ENCODE data around the gene MOB1B. TPM values are rescaled to one million over a fixed set of nuclear protein-coding genes. Genes with fewer than 3 reads are reported as not detected.

MOB1B gene
- total RNA-seq, 2 donors from 2014 or later, result 13.6 to 19.7 TPM

DNA sequence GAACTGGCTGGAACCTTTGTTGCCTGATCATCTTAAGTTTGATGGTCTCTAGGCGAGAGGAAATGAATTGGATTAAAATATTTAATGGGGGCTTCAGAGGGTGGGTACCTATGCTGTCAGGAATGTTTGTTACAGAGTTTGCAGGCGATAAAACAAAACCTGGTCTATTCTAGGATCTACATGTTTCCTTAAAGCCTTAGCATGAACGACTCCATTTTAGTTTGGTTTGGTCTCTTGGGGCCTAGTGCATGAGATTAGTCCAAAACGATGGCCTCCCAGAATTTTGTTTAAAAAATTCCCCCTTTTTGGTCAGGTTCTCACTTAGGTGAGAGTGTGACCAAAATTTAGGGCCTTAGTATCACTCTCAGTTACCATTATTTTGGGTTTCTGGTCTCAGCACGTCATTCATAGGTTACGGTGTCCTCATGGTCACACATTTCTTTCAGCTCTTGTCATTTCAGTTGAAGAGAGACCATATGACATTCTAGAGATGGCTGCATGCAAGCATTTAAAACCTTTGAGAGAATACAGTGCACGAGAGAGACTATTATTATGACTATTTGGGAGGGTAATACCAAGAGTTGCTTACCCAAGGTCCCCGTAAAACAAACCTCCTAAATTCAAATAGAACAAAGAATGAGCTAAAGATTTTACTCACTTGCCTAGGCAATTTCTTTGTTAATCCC is 13.8 kb downstream of the MOB1B start:
- no peak for DNase-seq (ENCODE audit: low spot score)
- intact Hi-C loops (cut with DNase I), result no loop called here
- no peaks in the 10 kb centered on the region for H3K36me3 ChIP-seq
- TF ChIP-seq, protein P1, sequence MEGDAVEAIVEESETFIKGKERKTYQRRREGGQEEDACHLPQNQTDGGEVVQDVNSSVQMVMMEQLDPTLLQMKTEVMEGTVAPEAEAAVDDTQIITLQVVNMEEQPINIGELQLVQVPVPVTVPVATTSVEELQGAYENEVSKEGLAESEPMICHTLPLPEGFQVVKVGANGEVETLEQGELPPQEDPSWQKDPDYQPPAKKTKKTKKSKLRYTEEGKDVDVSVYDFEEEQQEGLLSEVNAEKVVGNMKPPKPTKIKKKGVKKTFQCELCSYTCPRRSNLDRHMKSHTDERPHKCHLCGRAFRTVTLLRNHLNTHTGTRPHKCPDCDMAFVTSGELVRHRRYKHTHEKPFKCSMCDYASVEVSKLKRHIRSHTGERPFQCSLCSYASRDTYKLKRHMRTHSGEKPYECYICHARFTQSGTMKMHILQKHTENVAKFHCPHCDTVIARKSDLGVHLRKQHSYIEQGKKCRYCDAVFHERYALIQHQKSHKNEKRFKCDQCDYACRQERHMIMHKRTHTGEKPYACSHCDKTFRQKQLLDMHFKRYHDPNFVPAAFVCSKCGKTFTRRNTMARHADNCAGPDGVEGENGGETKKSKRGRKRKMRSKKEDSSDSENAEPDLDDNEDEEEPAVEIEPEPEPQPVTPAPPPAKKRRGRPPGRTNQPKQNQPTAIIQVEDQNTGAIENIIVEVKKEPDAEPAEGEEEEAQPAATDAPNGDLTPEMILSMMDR (IDR thresholded peaks at IDR 0.05), result no peak
- no peak for TF ChIP-seq POLR2AphosphoS5 (IDR thresholded peaks at IDR 0.05)
- TF ChIP-seq POLR2A (IDR thresholded peaks at IDR 0.05), result no peak
- H3K27ac ChIP-seq, result no peak overlapping the region
- no peaks in the 10 kb centered on the region for H3K27me3 ChIP-seq (replicated peaks; ENCODE audit: insufficient read depth)
- H3K4me3 ChIP-seq, result no peak overlapping the region
- H3K4me1 ChIP-seq (replicated peaks), result no peaks in the 10 kb centered on the region
- WGBS, result 82% methylated on average over 8 of the region's 8 CpGs
- H3K9me3 ChIP-seq, result no peaks in the 10 kb centered on the region

DNA sequence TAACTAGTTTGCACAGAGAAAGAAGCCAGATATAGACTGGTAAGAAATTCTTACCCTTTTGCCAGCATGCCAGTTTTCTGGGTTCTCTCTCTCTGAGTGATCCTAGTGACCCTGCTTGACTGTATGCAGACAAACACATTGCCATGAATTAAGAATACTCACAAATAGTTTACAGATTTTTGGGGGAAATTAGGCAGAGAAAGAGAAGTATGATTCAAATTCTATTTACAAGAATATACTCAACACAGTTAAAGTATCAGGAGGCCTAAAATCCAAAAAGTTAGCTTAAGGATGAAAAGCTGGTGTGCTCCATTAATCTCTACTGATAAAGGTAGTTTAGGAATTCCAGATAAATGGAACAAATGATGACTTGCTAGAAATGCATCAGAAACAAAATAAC is 18.4 kb downstream of the MOB1B start:
- Histone ChIP-seq H3K9me3 (no peaks in the 10 kb centered on the region), H3K27me3 (replicated peaks; ENCODE audit: insufficient read depth) (no peaks in the 10 kb centered on the region), H3K4me3 (no peak overlapping the region), H3K27ac (no peak overlapping the region), H3K36me3 (no peaks in the 10 kb centered on the region), H3K4me1 (replicated peaks) (no peaks in the 10 kb centered on the region)
- DNase-seq (ENCODE audit: low spot score), result no peak
- intact Hi-C loops (cut with DNase I), result no loop called here
- TF ChIP-seq POLR2A (IDR thresholded peaks at IDR 0.05) (no peak), POLR2AphosphoS5 (IDR thresholded peaks at IDR 0.05) (no peak)
- TF ChIP-seq, protein P1 (IDR thresholded peaks at IDR 0.05), result no peak

DNA sequence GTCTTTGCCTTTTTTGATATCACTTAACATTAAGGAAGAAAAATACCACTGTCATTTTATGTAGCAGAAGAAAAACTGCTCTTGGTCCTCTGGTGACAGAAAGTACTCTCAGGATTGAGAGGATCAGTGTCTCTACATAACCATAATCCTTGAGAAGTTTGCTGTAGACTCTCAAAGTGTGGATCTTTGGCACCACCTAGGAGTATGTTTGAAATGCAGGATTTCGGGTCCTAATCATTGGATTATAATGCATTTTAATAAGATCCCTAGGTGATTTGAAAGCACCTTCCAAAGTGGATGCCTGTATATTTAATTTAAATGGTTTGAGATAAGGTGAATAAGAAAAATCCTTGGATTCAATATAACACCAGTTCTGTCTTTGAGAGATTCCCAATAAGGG is 23.2 kb downstream of the MOB1B start:
- H3K9me3 ChIP-seq, result no peaks in the 10 kb centered on the region
- no peaks in the 10 kb centered on the region for H3K27me3 ChIP-seq (replicated peaks; ENCODE audit: insufficient read depth)
- H3K27ac ChIP-seq, result no peak overlapping the region
- no peaks in the 10 kb centered on the region for H3K4me1 ChIP-seq (replicated peaks)
- TF ChIP-seq POLR2A (IDR thresholded peaks at IDR 0.05) (no peak), POLR2AphosphoS5 (IDR thresholded peaks at IDR 0.05) (no peak)
- TF ChIP-seq, protein P1 (IDR thresholded peaks at IDR 0.05), result no peak
- intact Hi-C loops (cut with DNase I), result no loop called here
- 89% methylated on average over 1 of the region's 1 CpG for WGBS
- no peak overlapping the region for H3K4me3 ChIP-seq
- no peak for DNase-seq (ENCODE audit: low spot score)
- H3K36me3 ChIP-seq, result no peaks in the 10 kb centered on the region

DNA sequence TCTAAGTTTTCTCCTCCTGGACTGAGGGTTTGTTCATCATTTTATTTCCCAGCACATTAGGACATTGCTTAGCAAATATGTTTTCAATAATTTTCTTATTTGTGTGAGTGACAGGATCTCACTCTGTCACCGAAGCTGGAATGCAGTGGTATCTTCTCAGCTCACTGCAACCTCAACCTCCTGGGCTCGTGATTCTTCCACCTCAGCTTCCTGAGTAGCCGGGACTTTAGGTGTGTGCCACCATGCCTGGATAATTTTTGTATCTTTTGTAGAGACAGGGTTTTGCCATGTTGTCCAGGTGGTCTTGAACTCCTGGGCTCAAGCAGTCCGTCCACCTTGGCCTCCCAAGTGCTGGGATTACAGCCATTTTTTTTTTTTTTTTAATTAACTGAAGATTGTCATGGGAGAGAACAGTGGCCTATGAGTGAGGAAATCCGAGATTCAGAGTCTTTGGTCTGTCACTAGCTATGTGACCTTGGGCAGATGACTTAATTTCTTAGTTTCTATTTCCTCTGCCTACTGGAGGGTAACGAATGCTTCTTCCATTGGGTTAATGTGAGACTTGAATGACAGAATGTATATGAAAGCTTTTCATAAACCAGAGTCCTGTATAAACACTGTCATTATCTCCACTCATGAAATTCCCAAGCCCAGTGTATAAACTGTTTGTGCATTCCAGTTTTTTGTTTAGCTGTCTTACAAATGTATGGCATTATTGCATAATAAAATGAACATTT is 23.9 kb downstream of the MOB1B start:
- intact Hi-C loops (cut with DNase I), result no loop called here
- H3K27ac ChIP-seq, result no peak overlapping the region
- H3K36me3 ChIP-seq, result no peaks in the 10 kb centered on the region
- H3K27me3 ChIP-seq (replicated peaks; ENCODE audit: insufficient read depth), result no peaks in the 10 kb centered on the region
- DNase-seq (ENCODE audit: low spot score), result no peak
- no peaks in the 10 kb centered on the region for H3K4me1 ChIP-seq (replicated peaks)
- TF ChIP-seq POLR2A (IDR thresholded peaks at IDR 0.05), result no peak
- TF ChIP-seq, protein P1 (IDR thresholded peaks at IDR 0.05), result no peak
- no peak for TF ChIP-seq POLR2AphosphoS5 (IDR thresholded peaks at IDR 0.05)
- H3K9me3 ChIP-seq, result no peaks in the 10 kb centered on the region
- WGBS, result 78% methylated on average over 6 of the region's 6 CpGs
- H3K4me3 ChIP-seq, result no peak overlapping the region
